Right lobe of liver (tissue), 6 donors: ENCODE data around the gene OLFML2B. TPM values are rescaled to one million over a fixed set of nuclear protein-coding genes. Genes with fewer than 3 reads are reported as not detected.

Experiments
- ATAC-seq, 4 donors: fragments of 200-7000 bp; cut with Tn5 transposase; one replicate each; pipeline ENCODE4 v1.9.1; 2020; ENCODE audit warnings: mild to moderate bottlenecking in 4 of 4, moderate library complexity in 4 of 4
- DNase-seq, 3 donors: peaks; one replicate each; pipeline ENCODE4 v3.0.0-alpha.2; 2020
- H3K27ac ChIP-seq, 3 donors: fragments of 200-600 bp; one replicate each; pipeline ENCODE4 v1.8.0; 2022
- H3K27me3 ChIP-seq, 2 donors: fragments of 200-600 bp; one replicate each; pipeline ENCODE4 v1.8.0; 2022
- H3K36me3 ChIP-seq, 4 donors: fragments of 200-600 bp; sonication (generic) in 1 of 4; one replicate each; pipeline versions ENCODE4 v1.5.1 to v1.8.0; 2017 to 2022; ENCODE audit warnings: control low read depth in 1 of 4
- H3K4me1 ChIP-seq, 4 donors: fragments of 200-600 bp; sonication (generic) in 1 of 4; one replicate each; pipeline versions ENCODE4 v1.5.1 to v1.8.0; 2017 to 2022; ENCODE audit warnings: control low read depth in 1 of 4
- H3K4me3 ChIP-seq, 3 donors: fragments of 200-600 bp; one replicate each; pipeline ENCODE4 v1.8.0; 2022
- H3K9me3 ChIP-seq, 4 donors: fragments of 200-600 bp; sonication (generic) in 1 of 4; one replicate each; pipeline versions ENCODE4 v1.5.1 to v1.8.0; 2017 to 2022; ENCODE audit warnings: control low read depth in 1 of 4
- CTCF ChIP-seq, 4 donors: fragments of 200-600 bp in 3 of 4; fragments of 450-650 bp in 1 of 4; IDR thresholded peaks; one replicate each; pipeline versions ENCODE4 v1.5.1 to v1.8.0; 2016 to 2022; ENCODE audit warnings: antibody characterized with exemption in 4 of 4, mild to moderate bottlenecking in 2 of 4
- POLR2A ChIP-seq: fragments of 450-650 bp; IDR thresholded peaks from one replicate; pipeline ENCODE4 v1.6.1; 2017; ENCODE audit warnings: antibody characterized with exemption, mild to moderate bottlenecking
- WGBS: methylation state at CpG from one replicate; pipeline ENCODE4 v1.1.6; 2018; ENCODE audit warnings: low coverage, low lambda C conversion rate; ENCODE audit not compliant: insufficient coverage; ENCODE audit errors: missing lambda C conversion rate; 5-methylcytosine and 5-hydroxymethylcytosine counted together
- intact Hi-C, 2 donors: fragments of 100-400 bp; cut with DNase I; formaldehyde crosslinking; loops; one replicate each; pipeline versions ENCODE4 v1.11.2 to v1.14.1; 2022
- total RNA-seq, 6 experiments: library from RNA; depleted of rRNA in 2 of 6; stranded (reverse); fragments of >200 nt in 2 of 6; fragmentation: NEBNext Ultra II Directional in 3 of 6; extraction: Animal tissue kit (Norgen Biotek cat#: 25700) in 3 of 6; gene quantifications; one replicate each; pipeline versions ENCODE4 v1.1.0 to v1.2.4, GENCODE V29; 2016 to 2023
- donor health status: DM: no; HTN: yes; CAD: no.
- donor health status: DM: no; HTN: no; CAD: no.
- donor health status: DM: no; HTN: no; CAD: no.
- donor health status: DM: no; HTN: yes; CAD: no.
- donor health status: DM: no; HTN: yes; CAD: no.

OLFML2B gene
- total RNA-seq, 6 experiments from 2014 or later, result 0.37 to 2.1 (median 1.3) TPM

DNA sequence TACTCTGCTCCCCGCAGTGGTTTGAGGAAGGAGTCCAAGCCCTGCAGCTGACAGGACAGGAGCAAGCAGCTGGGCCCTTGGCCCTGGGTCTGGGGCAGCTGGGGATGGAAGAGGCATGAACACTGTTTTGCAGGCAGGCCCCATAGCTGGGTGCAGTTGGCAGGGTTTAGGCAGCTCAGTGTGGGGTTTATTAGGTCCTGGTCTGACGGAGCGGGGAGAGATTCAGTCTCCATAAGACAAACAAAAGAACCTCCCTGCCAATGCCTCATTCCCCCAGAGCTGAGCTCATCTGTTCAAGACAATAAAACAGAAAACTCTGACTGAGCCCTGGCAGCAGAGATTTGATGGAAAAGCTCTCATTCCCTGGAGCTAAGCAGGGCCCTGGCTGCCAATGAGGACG, 37.3 kb downstream of the OLFML2B start:
- Histone ChIP-seq H3K36me3 (no peaks in the 10 kb centered on the region), H3K27ac (no peak overlapping the region), H3K27me3 (no peaks in the 10 kb centered on the region), H3K4me3 (no peak overlapping the region), H3K9me3 (no peaks in the 10 kb centered on the region), H3K4me1 (no peaks in the 10 kb centered on the region)
- ATAC-seq, result no peak
- intact Hi-C loops, result no loop called here
- TF ChIP-seq POLR2A, result no peak
- TF ChIP-seq CTCF (IDR thresholded peaks at IDR 0.05), result no peak
- WGBS, result 83% methylated on average over 1 of the region's 4 CpGs
- DNase-seq, result no peak

DNA sequence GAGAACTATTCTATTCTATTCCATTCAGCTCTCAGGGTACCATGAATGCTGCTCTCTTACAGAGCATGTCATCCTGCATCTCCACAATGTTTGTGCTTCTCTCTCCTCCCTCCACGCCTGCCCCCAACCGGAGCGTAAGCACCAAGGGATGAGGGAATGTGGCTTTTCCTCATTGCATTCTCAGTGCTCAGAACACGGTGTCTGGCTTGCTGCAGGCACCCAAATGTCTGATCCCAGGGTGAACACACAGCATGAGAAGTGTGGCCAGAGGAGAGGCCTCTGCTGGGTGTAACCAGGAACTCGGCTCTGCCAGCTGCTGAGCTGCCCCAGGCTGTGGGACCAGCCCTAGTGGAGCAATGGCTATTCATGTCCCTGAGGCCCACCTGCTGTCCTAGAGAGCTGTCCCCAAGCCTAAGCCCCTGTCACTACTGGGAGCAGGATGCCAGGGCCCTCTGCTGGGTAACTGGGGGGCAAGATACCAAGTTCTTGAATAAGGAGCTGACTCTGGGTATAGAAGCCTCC, 38.3 kb downstream of the OLFML2B start:
- no peaks in the 10 kb centered on the region for H3K9me3 ChIP-seq
- no peak overlapping the region for H3K27ac ChIP-seq
- H3K4me3 ChIP-seq, result no peak overlapping the region
- H3K4me1 ChIP-seq, result no peaks in the 10 kb centered on the region
- no peak for ATAC-seq
- no peak for DNase-seq
- intact Hi-C loops, result no loop called here
- no peak for TF ChIP-seq POLR2A
- TF ChIP-seq CTCF (IDR thresholded peaks at IDR 0.05), result no peak
- H3K27me3 ChIP-seq, result no peaks in the 10 kb centered on the region
- H3K36me3 ChIP-seq, result no peaks in the 10 kb centered on the region
- WGBS, result 59% methylated on average over 4 of the region's 5 CpGs

- H3K27me3 ChIP-seq, result no peaks in the 10 kb centered on the region
- H3K27ac ChIP-seq, result no peak overlapping the region
- no peaks in the 10 kb centered on the region for H3K36me3 ChIP-seq
- no peak overlapping the region for H3K4me3 ChIP-seq
- DNase-seq (no peak), ATAC-seq (no peak)
- TF ChIP-seq CTCF (IDR thresholded peaks at IDR 0.05) (no peak), POLR2A (no peak)
- intact Hi-C loops, result no loop called here
- H3K4me1 ChIP-seq, result no peaks in the 10 kb centered on the region
- no peaks in the 10 kb centered on the region for H3K9me3 ChIP-seq
- 76% methylated on average over 9 of the region's 22 CpGs for WGBS
Measured at GRCh38 chr1:161983725-161984124, 39.9 kb downstream of the OLFML2B start.

DNA sequence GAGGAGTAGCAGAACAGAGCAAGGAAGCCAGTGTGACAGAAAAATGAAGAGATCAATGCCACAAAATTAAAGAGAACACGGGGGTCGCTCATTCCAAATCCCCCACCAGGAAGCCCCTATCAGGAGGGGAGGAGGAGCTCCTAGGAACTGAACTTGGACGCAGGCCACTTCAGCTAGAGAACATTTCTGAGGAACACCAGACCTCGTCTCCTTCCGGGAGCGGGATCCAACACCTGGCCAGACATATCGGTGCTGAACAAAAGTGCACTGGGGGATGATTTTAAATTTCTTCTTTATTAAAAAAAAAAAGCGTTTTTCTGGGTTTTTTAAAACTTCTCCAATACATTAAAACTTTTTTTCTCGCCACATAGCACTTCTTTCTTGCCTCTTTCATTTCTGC, 40.8 kb downstream of the OLFML2B start:
- H3K4me1 ChIP-seq, result no peaks in the 10 kb centered on the region
- no peak for ATAC-seq
- no peak overlapping the region for H3K4me3 ChIP-seq
- no peak overlapping the region for H3K27ac ChIP-seq
- DNase-seq, result no peak
- no peaks in the 10 kb centered on the region for H3K27me3 ChIP-seq
- intact Hi-C loops, result no loop called here
- no peaks in the 10 kb centered on the region for H3K9me3 ChIP-seq
- no peak for TF ChIP-seq POLR2A
- TF ChIP-seq CTCF (IDR thresholded peaks at IDR 0.05), result no peak
- H3K36me3 ChIP-seq, result no peaks in the 10 kb centered on the region
- WGBS, result 83% methylated on average over 8 of the region's 9 CpGs

GRCh38 chr1:161982507-161982895, 41.2 kb downstream of the OLFML2B start:
- ATAC-seq (no peak), DNase-seq (no peak)
- Histone ChIP-seq H3K27me3 (no peaks in the 10 kb centered on the region), H3K4me3 (no peak overlapping the region), H3K27ac (no peak overlapping the region), H3K4me1 (no peaks in the 10 kb centered on the region), H3K36me3 (no peaks in the 10 kb centered on the region), H3K9me3 (no peaks in the 10 kb centered on the region)
- TF ChIP-seq POLR2A (no peak), CTCF (IDR thresholded peaks at IDR 0.05) (no peak)
- intact Hi-C loops, result no loop called here
- 55% methylated on average over 5 of the region's 5 CpGs for WGBS
